ENCODE data around the gene PITPNM2. TPM values are rescaled to one million over a fixed set of nuclear protein-coding genes. Genes with fewer than 3 reads are reported as not detected.

PITPNM2 gene
- total RNA-seq, 1 donor from 2014 or later, result 20.8 TPM

- ATAC-seq (no peak), DNase-seq (no peak)
- intact Hi-C loops (cut with micrococcal nuclease), result no loop called here
These were observed 21.3 kb downstream of the PITPNM2 start for GRCh38 chr12:123129621-123130020.

- DNase-seq (no peak), ATAC-seq (no peak)
- intact Hi-C loops (cut with micrococcal nuclease), result no loop called here
These were observed 23.8 kb downstream of the PITPNM2 start for GRCh38 chr12:123127182-123127495.

GRCh38 chr12:123126294-123127181 is 24.4 kb downstream of the PITPNM2 start:
- intact Hi-C loops (cut with micrococcal nuclease), result no loop called here
- ATAC-seq (peak; percentile 82), DNase-seq (peak; percentile 48)

GRCh38 chr12:123122626-123123025 is 28.3 kb downstream of the PITPNM2 start:
- no peak for ATAC-seq
- DNase-seq, result no peak
- intact Hi-C loops (cut with micrococcal nuclease), result no loop called here

GRCh38 chr12:123121670-123122069 is 29.2 kb downstream of the PITPNM2 start:
- no peak for DNase-seq
- ATAC-seq, result no peak
- intact Hi-C loops (cut with micrococcal nuclease), result no loop called here

- DNase-seq (peak; percentile 51), ATAC-seq (peak; percentile 59)
- intact Hi-C loops (cut with micrococcal nuclease), result no loop called here
These were observed 30.3 kb downstream of the PITPNM2 start for GRCh38 chr12:123120452-123121166.

GRCh38 chr12:123119808-123120207 is 31.1 kb downstream of the PITPNM2 start:
- ATAC-seq (no peak), DNase-seq (no peak)
- intact Hi-C loops (cut with micrococcal nuclease), result no loop called here

- no peak for DNase-seq
- intact Hi-C loops (cut with micrococcal nuclease), result no loop called here
- ATAC-seq, result no peak
These were observed 32.4 kb downstream of the PITPNM2 start for GRCh38 chr12:123118497-123118896.

GRCh38 chr12:123115409-123116121 is 35.3 kb downstream of the PITPNM2 start:
- DNase-seq, result peak; percentile 68
- intact Hi-C loops (cut with micrococcal nuclease), result no loop called here

GRCh38 chr12:123114304-123115083 is 36.4 kb downstream of the PITPNM2 start:
- ATAC-seq (no peak), DNase-seq (no peak)
- intact Hi-C loops (cut with micrococcal nuclease), result no loop called here

More at GRCh38 chr12:123115409-123116121, 35.3 kb downstream of the PITPNM2 start:
- peak; percentile 92 for ATAC-seq

GRCh38 chr12:123113026-123113425 is 37.9 kb downstream of the PITPNM2 start:
- DNase-seq (no peak), ATAC-seq (no peak)
- intact Hi-C loops (cut with micrococcal nuclease), result no loop called here

- intact Hi-C loops (cut with micrococcal nuclease), result no loop called here
- no peak for ATAC-seq
- DNase-seq, result no peak
These were observed 39.3 kb downstream of the PITPNM2 start for GRCh38 chr12:123111498-123112165.

GRCh38 chr12:123109319-123109772 is 41.5 kb downstream of the PITPNM2 start:
- ATAC-seq (peak; percentile 9), DNase-seq (no peak)
- intact Hi-C loops (cut with micrococcal nuclease), result no loop called here

- intact Hi-C loops (cut with micrococcal nuclease), result no loop called here
- ATAC-seq (no peak), DNase-seq (no peak)
These were observed 42.2 kb downstream of the PITPNM2 start for GRCh38 chr12:123108682-123109066.

- peak; percentile 70 for ATAC-seq
- DNase-seq, result peak; percentile 66
- intact Hi-C loops (cut with micrococcal nuclease), result no loop called here
These were observed 42.8 kb downstream of the PITPNM2 start for GRCh38 chr12:123107926-123108681.

- ATAC-seq, result peak; percentile 60
- intact Hi-C loops (cut with micrococcal nuclease), result no loop called here
- peak; percentile 66 for DNase-seq
These were observed 44.1 kb downstream of the PITPNM2 start for GRCh38 chr12:123106640-123107359.

- no peak for DNase-seq
- peak; percentile 4 for ATAC-seq
- intact Hi-C loops (cut with micrococcal nuclease), result no loop called here
These were observed 45.6 kb downstream of the PITPNM2 start for GRCh38 chr12:123105211-123105826.

Measured in left ventricle myocardium superior (tissue), 1 donor.